HG02798 (cell line): ENCODE results near the gene MKNK2.

Experiments used
- ATAC-seq: cut with Tn5 transposase; IDR thresholded peaks from one replicate; pipeline ENCODE4 v1.9.1; 2021; ENCODE audit warnings: mild to moderate bottlenecking; ENCODE audit not compliant: unreplicated experiment, poor library complexity

MKNK2 gene

GRCh38 chr19:2080336-2080988 lies 29.4 kb upstream of the MKNK2 start:
- no peak for ATAC-seq

DNA sequence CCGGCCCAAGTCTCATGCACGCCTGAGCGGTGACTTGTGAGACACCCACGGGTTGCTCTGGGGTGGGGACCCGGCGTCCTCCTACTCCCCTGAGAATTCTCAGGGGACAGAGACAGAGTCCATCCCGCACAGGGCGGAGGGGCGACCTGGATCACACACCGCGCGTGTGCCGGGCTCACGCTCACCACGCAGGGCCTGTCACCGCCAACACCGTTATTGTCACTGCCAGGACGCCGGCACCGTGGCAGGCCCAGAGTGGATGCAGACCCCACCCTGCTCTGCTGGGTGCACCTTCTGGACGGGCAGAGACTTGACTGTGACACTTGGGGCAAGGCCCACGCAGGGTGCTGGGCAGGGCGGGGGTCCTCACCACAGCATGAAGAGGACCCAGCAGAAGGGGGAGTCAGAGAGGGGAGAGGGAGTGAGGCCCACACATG lies 28.8 kb upstream of the MKNK2 start:
- ATAC-seq = no peak

DNA sequence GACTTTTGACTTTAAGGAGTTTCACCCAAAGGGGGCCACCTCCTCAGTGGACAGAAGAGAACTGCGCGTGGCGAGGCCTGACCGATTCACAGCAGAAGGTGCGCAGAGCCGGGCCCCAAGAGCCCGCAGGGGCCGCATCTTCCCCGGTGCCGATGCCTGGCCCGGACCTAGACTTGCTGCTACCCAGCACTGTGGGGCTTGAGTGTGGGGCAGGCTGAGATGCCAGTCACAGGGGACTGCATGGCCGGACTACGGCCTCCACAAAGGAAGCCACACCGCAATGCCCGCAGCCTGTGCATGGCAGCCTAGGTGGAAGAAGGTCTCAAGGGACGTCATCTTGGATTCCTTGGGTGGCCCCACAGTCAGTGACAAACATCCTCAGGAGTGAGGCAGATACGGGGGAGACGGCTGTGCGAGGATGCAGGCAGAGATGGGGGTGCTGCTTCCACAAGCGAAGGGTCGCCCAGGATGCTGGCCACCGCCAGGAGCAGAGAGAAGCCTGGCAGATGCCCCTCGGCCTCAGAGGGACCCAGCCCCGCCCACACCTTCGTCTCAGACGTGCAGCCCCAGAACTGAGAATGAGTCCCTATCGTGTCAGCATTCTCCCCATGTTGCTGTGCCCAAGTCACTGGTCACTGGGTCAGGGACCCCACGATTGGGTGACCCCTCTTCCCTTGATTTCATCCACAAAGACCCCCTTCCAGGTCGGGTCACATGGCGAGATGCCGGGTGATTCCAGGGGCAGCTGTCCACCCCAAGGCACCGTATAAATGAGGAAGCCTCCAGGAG lies 28.2 kb upstream of the MKNK2 start:
- ATAC-seq = no peak

DNA sequence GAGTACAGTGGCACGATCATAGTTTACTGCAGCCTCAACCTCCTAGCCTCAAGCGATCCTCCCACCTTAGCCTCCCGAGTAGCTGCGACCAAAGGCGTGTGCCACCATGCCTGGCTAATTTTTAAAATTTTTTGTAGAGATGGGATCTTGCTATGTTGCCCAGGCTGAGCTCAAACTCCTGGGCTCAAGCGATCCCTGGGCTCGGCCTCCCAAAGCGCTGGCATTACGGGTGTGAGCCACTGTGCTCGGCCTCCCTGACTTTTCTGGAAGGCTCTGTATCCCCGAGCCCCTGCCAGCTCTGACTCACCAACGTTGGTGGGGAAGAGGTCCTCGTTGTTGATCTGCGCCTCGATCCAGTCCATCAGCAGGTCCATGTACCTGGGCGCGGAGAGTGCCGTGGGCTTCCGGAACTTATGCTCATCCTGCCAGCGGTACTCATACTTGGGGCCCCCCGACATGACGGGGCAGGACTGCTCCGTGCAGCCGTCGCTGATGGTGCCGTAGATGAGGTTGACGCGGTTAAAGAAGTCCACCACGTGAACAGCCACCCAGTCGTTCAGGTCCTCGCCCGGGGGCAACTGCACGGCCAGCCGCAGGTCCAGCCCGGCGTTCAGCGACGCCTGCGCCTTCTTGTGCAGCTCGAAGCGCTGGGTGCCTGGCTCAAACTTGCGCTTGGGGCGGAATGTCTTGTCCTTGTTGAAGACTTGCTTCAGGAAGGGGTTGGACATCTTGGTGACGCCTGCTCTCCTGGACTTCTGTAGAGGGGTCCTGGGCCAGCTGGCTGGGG lies 27.0 kb upstream of the MKNK2 start:
- ATAC-seq = no peak

DNA sequence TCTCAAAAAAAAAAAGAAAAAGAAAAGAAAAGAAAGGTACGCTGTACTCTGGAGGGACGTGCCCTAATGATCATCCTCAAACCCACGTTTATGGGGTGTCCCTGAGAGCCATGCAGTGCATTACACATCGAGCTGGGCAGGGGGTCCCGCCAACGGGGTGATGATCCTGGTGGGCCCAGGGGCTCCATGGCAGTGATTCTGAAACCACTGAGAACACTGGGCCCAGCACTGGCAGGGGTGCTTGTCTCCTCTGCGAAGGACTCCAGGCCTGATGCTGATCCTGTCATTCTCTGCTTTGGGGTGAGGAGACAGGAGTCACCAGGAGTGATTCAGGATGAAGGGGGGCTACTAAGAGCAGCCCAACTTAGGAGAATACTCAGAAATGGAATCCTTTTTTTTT lies 26.4 kb upstream of the MKNK2 start:
- ATAC-seq = no peak

DNA sequence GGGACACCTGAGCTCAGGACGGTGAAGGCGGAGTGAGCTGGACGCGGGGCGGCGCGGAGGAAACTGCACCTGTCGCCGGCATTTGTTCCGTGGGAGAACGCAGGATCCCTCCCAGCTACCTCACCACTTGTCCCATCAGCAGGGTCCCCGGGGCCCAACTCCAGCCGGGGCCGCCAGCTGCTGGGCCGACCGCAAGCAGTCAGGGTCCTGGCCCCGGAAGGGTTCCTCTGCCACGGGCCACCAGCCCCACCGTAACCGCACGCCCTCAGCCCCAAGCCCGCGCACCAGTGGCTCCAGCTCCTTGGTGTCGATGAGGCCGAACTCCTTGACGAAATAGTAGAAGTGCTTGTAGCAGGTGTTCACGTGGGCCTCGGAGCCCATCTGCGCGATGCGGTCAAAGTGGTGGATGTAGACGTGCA lies 25.5 kb upstream of the MKNK2 start:
- no peak for ATAC-seq

DNA sequence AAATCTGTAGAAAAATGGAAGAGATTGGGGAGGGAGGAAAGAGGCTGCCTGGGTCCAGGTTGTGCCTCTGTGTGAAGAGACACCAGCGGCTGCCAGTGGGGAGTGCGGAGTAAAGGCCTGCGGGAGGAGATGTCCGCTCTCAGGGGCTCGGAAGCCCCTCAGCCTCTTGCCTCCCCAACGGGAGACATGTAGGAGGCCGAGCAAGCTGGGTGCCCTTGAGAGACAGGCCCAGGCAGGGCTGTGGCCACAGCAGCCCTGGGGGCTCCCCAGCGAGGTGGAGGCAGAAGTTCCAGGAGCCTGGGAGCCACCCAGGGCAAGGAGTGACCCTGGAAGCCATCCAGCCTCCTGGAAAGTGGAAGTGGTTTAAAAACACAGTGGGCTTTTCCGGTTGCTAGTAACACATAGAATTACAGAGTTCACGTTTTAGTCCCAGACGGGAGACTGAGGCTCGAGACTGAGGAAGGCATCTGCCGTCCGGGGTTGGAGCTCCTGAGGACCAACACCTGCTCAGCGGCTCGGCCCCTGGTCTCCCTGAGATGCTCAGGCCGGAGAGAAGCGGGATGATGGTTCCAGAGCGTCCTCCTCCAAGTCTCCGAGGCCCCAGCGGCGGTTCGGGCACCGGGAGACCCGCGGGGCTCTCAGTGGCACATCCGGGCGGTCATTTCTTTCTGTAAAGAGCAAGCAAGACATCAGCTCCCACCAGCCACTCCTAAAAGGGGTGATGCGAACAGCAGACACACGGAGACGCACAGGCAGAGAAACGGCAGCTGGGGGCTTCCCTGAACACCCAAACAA lies 21.9 kb upstream of the MKNK2 start:
- no peak for ATAC-seq

- no peak for ATAC-seq
These were observed 20.1 kb upstream of the MKNK2 start for GRCh38 chr19:2070986-2071673.

GRCh38 chr19:2070436-2070827 lies 19.4 kb upstream of the MKNK2 start:
- no peak for ATAC-seq

GRCh38 chr19:2064788-2065524 lies 13.9 kb upstream of the MKNK2 start:
- ATAC-seq = no peak

GRCh38 chr19:2064395-2064787 lies 13.3 kb upstream of the MKNK2 start:
- no peak for ATAC-seq

- ATAC-seq = no peak
These were observed 12.8 kb upstream of the MKNK2 start for GRCh38 chr19:2063824-2064223.

- no peak for ATAC-seq
These were observed 11.7 kb upstream of the MKNK2 start for GRCh38 chr19:2062770-2063169.

DNA sequence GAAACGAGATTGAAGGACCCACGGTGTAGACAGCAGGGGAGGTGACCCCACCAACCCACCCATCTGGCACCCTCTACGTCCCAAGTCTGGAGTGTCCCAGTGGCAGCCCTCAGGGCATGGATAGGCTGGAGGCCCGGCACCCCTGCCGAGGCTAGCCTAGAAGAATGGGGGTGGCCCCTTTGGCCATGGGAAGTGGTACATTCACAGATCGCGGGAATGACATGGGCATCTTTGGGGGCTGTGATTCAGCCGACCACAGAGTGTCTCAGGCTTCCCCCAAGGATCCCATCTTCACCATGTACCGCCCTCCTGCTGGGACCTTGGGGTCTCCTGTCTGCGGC lies 11.3 kb upstream of the MKNK2 start:
- no peak for ATAC-seq

- ATAC-seq = peak; percentile 87
These were observed 10.7 kb upstream of the MKNK2 start for GRCh38 chr19:2061495-2062388.

DNA sequence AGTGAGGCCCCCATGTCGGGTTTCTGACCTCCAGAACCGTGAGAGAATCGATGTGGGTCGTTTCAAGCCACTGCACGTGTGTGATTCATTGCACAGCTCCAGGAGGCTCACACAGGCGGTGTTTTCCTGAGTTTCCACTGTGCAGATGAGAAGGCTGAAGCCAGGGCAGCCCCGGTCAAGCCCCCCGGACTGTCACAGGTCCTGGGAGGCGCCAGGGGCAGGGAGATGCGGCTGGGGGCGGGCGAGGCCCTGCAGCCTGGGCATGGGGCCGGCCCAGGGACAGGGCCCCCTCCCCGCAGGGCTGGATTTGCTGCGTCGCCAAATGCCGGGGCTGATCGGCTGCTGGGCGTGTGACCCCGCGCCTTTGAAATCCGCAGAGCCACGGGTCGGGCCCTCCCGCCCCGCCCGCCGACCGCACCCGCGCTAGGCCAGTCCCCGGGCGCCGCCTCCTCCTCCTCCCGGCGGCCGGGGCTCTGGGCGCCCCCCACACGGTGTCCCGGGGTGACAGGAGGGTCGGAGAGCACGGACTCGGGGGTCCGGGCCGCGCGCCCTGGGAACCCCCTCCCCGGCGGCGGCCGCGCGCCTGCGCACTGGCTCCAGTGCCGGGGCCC lies 9.9 kb upstream of the MKNK2 start:
- peak; percentile 20 for ATAC-seq

DNA sequence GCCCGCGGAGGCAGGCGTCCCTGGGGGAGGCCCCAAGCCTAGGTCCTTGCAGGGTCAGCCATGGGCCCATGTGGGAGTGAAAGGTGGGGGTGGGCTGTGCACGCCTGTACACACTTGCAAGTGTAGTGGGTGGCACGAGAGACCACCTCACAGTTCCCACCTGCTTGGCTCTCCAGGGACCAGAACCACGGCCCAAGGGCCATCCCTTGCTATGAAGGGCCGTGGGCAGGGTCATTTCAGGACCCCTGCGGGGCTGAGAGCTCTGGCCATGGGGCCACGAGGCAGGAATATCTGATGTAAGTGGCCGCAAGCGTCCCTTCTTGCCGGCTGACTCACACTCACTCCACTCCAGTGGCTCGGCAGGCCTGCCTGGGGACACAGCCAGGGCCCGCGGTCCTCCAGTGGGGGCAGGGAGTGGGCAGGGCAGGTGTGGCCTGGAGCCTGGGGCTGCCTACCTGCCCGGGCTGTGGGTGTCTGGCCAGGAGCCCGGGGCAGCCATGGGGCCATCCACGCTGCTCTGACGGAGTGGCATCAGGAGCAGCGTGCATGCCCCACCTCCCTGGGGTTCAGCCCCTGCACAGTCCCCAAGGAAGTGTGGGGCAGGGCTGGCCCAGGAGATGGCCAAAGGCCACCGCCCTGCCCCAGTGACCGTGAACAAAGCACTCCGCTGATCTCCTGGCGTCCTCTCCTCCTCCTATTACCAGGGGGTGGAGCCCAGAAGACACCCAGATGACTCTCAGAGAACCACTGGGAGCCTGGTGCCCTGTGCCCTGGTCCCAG lies 8.6 kb upstream of the MKNK2 start:
- no peak for ATAC-seq
